OCI-LY7 (cell line): ENCODE measurements around the gene VWDE. TPM values are rescaled to one million over a fixed set of nuclear protein-coding genes. Genes with fewer than 3 reads are reported as not detected.

ENCODE experiments used
- BruUV-seq: library from RNA; stranded (reverse); fragments of 400-500 nt; replicated peaks from 2 replicates; lab custom pipeline; 2021; lab: Mats Ljungman, UMichigan
- CTCF ChIA-PET: fragments of 300-600 bp; sonication (Branson Sonifier 250); formaldehyde crosslinking; loops from one replicate; lab custom pipeline; 2022; ENCODE audit warnings: antibody characterized with exemption; ENCODE audit not compliant: unreplicated experiment; lab: Charles Lee
- POLR2A ChIA-PET: fragments of 300-600 bp; sonication (Branson Sonifier 250); formaldehyde crosslinking; loops from one replicate; lab custom pipeline; 2022; ENCODE audit warnings: antibody characterized with exemption; lab: Charles Lee
- DNase-seq: peaks from one replicate; pipeline ENCODE4 v3.0.0-alpha.2; 2015; ENCODE audit warnings: low spot score
- H2AFZ ChIP-seq: fragments of 200-600 bp; sonication (generic), shearing (Covaris generic); 2 replicates; pipeline ENCODE4 v1.6.1; 2014; ENCODE audit warnings: mild to moderate bottlenecking, antibody characterized with exemption, low read length, moderate library complexity
- H3K27ac ChIP-seq: fragments of 200-600 bp; sonication (generic); 2 replicates; pipeline ENCODE4 v1.5.1; 2014; ENCODE audit warnings: mixed run types, low read depth, mild to moderate bottlenecking, moderate library complexity, low read length, inconsistent platforms; ENCODE audit not compliant: poor library complexity, severe bottlenecking
- H3K36me3 ChIP-seq: fragments of 200-600 bp; sonication (generic); 2 replicates; pipeline ENCODE4 v1.6.1; 2014; ENCODE audit warnings: mild to moderate bottlenecking, antibody characterized with exemption, low read length, moderate library complexity, mixed read lengths; ENCODE audit not compliant: insufficient read depth
- H3K4me1 ChIP-seq: fragments of 200-600 bp; sonication (generic); 2 replicates; pipeline ENCODE4 v1.5.1; 2014; ENCODE audit warnings: mild to moderate bottlenecking, low read length; ENCODE audit not compliant: insufficient read depth, poor library complexity, severe bottlenecking
- H3K4me2 ChIP-seq: fragments of 200-600 bp; sonication (generic); 2 replicates; pipeline ENCODE4 v1.6.1; 2014; ENCODE audit warnings: mild to moderate bottlenecking, low read length
- H3K4me3 ChIP-seq: fragments of 200-600 bp; sonication (generic); 2 replicates; pipeline ENCODE4 v1.5.1; 2014; ENCODE audit warnings: mild to moderate bottlenecking, low read depth, low read length; ENCODE audit not compliant: poor library complexity, severe bottlenecking
- H3K79me2 ChIP-seq: fragments of 200-600 bp; sonication (generic); 2 replicates; pipeline ENCODE4 v1.6.1; 2016; ENCODE audit warnings: low read depth, mild to moderate bottlenecking, low read length, moderate library complexity, mixed read lengths; ENCODE audit not compliant: insufficient read depth
- H3K9me2 ChIP-seq: fragments of 200-600 bp; sonication (generic); 2 replicates; pipeline ENCODE4 v1.6.1; 2016; ENCODE audit warnings: mild to moderate bottlenecking, low read length, mixed read lengths; ENCODE audit not compliant: insufficient read depth
- H3K9me3 ChIP-seq: fragments of 200-600 bp; sonication (generic); 2 replicates; pipeline ENCODE4 v1.6.1; 2014; ENCODE audit warnings: mild to moderate bottlenecking, mixed run types, low read length, mixed read lengths
- H4K20me1 ChIP-seq: fragments of 200-600 bp; sonication (generic); 2 replicates; pipeline ENCODE4 v1.6.1; 2014; ENCODE audit warnings: mild to moderate bottlenecking, antibody characterized with exemption, low read length, moderate library complexity, mixed read lengths; ENCODE audit not compliant: insufficient read depth
- CTCF ChIP-seq: fragments of 200-600 bp; sonication (generic); conservative IDR thresholded peaks from 2 replicates; pipeline ENCODE4 v1.5.1; 2014; ENCODE audit warnings: mild to moderate bottlenecking, antibody characterized with exemption, low read length, moderate library complexity, mixed read lengths
- EZH2phosphoT487 ChIP-seq: fragments of 200-600 bp; sonication (generic); IDR thresholded peaks from 2 replicates; pipeline ENCODE4 v1.6.1; 2018; ENCODE audit warnings: low read depth, borderline replicate concordance, mild to moderate bottlenecking, mixed run types, antibody characterized with exemption, low read length, moderate library complexity, mixed read lengths
- intact Hi-C: fragments of 100-400 bp; cut with micrococcal nuclease; formaldehyde crosslinking; loops from one replicate; pipeline ENCODE4 v1.10.0; 2022; ENCODE audit not compliant: unreplicated experiment
- total RNA-seq, 2 experiments: library from RNA; depleted of rRNA in 1 of 2; stranded (reverse); fragments of >200 nt in 1 of 2; shearing (Covaris generic) in 1 of 2; gene quantifications; 2 replicates each; pipeline ENCODE4 v1.2.3, GENCODE V29; 2014 to 2022

The VWDE gene
- total RNA-seq, 2 experiments from 2014 or later = not detected

- no peaks in the 10 kb centered on the region for H4K20me1 ChIP-seq
- H3K9me2 ChIP-seq = no peaks in the 10 kb centered on the region
These were observed 112.9 kb downstream of the VWDE start for GRCh38 chr7:12290761-12291160.

GRCh38 chr7:12289996-12290395 is 113.7 kb downstream of the VWDE start:
- H3K4me1 ChIP-seq = no peaks in the 10 kb centered on the region
- no peak overlapping the region for H3K4me2 ChIP-seq
- H4K20me1 ChIP-seq = no peaks in the 10 kb centered on the region
- TF ChIP-seq EZH2phosphoT487 (no peak), CTCF (no peak)
- no peak overlapping the region for H3K27ac ChIP-seq
- no peaks in the 10 kb centered on the region for H3K36me3 ChIP-seq
- H3K9me3 ChIP-seq = no peaks in the 10 kb centered on the region
- no peak overlapping the region for H2AFZ ChIP-seq
- intact Hi-C loops = no loop called here
- H3K9me2 ChIP-seq = no peaks in the 10 kb centered on the region
- BruUV-seq = no TSS peak
- no peaks in the 10 kb centered on the region for H3K79me2 ChIP-seq
- no peak for DNase-seq
- POLR2A ChIA-PET = no interaction called here
- no peak overlapping the region for H3K4me3 ChIP-seq
- CTCF ChIA-PET = no interaction called here

More at GRCh38 chr7:12290761-12291160, 112.9 kb downstream of the VWDE start:
- Histone ChIP-seq H3K79me2 (no peaks in the 10 kb centered on the region), H3K36me3 (no peaks in the 10 kb centered on the region), H3K4me3 (no peak overlapping the region), H3K9me3 (no peaks in the 10 kb centered on the region), H3K4me2 (no peak overlapping the region), H3K27ac (no peak overlapping the region), H2AFZ (no peak overlapping the region), H3K4me1 (no peaks in the 10 kb centered on the region)
- CTCF ChIA-PET = no interaction called here
- no TSS peak for BruUV-seq
- TF ChIP-seq CTCF = no peak
- no peak for TF ChIP-seq EZH2phosphoT487
- intact Hi-C loops = no loop called here
- no peak for DNase-seq
- POLR2A ChIA-PET = no interaction called here

GRCh38 chr7:12287901-12288300 is 115.8 kb downstream of the VWDE start:
- H3K4me3 ChIP-seq = no peak overlapping the region
- H3K4me1 ChIP-seq = no peaks in the 10 kb centered on the region
- no peaks in the 10 kb centered on the region for H3K79me2 ChIP-seq
- no peak overlapping the region for H3K27ac ChIP-seq
- no peaks in the 10 kb centered on the region for H3K36me3 ChIP-seq
- BruUV-seq = no TSS peak
- no peaks in the 10 kb centered on the region for H4K20me1 ChIP-seq
- H3K9me2 ChIP-seq = no peaks in the 10 kb centered on the region
- H3K4me2 ChIP-seq = no peak overlapping the region
- no peaks in the 10 kb centered on the region for H3K9me3 ChIP-seq
- DNase-seq = no peak
- no peak for TF ChIP-seq EZH2phosphoT487
- TF ChIP-seq CTCF = no peak
- no peak overlapping the region for H2AFZ ChIP-seq
- ChIA-PET CTCF (no interaction called here), POLR2A (interaction anchor here (1.2 kb wide), 1 partner anchor 9 kb away, joined by 4 read pairs; no protein-coding TSS in a partner anchor)
- intact Hi-C loops = no loop called here
